Suprapubic skin (tissue), 4 donors: Measurements from ENCODE around the gene COL7A1. TPM values are rescaled to one million over a fixed set of nuclear protein-coding genes. Genes with fewer than 3 reads are reported as not detected.

Experiments
- DNase-seq, 2 donors: peaks; one replicate each; pipeline ENCODE4 v3.0.0-alpha.2; 2019; ENCODE audit warnings: low spot score in 2 of 2
- H3K27ac ChIP-seq: fragments of 200-600 bp; sonication (generic); one replicate; pipeline ENCODE4 v1.5.1; 2019
- H3K27me3 ChIP-seq: fragments of 200-600 bp; sonication (generic); one replicate; pipeline ENCODE4 v1.5.1; 2019
- H3K36me3 ChIP-seq: fragments of 200-600 bp; sonication (generic); one replicate; pipeline ENCODE4 v1.5.1; 2019
- H3K4me1 ChIP-seq: fragments of 200-600 bp; sonication (generic); one replicate; pipeline ENCODE4 v1.5.1; 2019
- H3K4me3 ChIP-seq: fragments of 200-600 bp; sonication (generic); one replicate; pipeline ENCODE4 v1.5.1; 2019; ENCODE audit warnings: mild to moderate bottlenecking
- H3K9me3 ChIP-seq: fragments of 200-600 bp; sonication (generic); one replicate; pipeline ENCODE4 v1.5.1; 2019
- EP300 ChIP-seq: sonication (generic); formaldehyde crosslinking; IDR thresholded peaks from one replicate; pipeline ENCODE4 v1.6.1; 2017; ENCODE audit warnings: antibody characterized with exemption
- POLR2A ChIP-seq, 2 donors: fragments of 450-650 bp; IDR thresholded peaks; one replicate each; pipeline ENCODE4 v1.6.1; 2017; ENCODE audit warnings: antibody characterized with exemption in 2 of 2, mild to moderate bottlenecking in 2 of 2, moderate library complexity in 2 of 2
- POLR2AphosphoS5 ChIP-seq, 3 donors: sonication (generic); formaldehyde crosslinking; IDR thresholded peaks; one replicate each; pipeline ENCODE4 v1.6.1; 2017; ENCODE audit warnings: antibody characterized with exemption in 3 of 3
- WGBS: methylation state at CpG from one replicate; pipeline ENCODE4 v1.1.5; 2018; 5-methylcytosine and 5-hydroxymethylcytosine counted together
- total RNA-seq, 4 donors: library from RNA; depleted of rRNA; stranded (reverse); fragments of >200 nt; gene quantifications; one replicate each; pipeline ENCODE4 v1.1.0, GENCODE V29; 2016
- TF ChIP-seq, protein P1 (sequence below), 2 donors: fragments of 200-600 bp in 1 of 2; fragments of 450-650 bp in 1 of 2; sonication (generic) in 1 of 2; IDR thresholded peaks; one replicate each; pipeline ENCODE4 v1.5.1; 2016 to 2019; ENCODE audit warnings: antibody characterized with exemption in 2 of 2, mild to moderate bottlenecking in 1 of 2, moderate library complexity in 1 of 2

The COL7A1 gene
- total RNA-seq, 4 donors from 2014 or later: 287 to 596 (median 348) TPM

- Histone ChIP-seq H3K27ac (no peak overlapping the region), H3K36me3 (peaks cover 5% of the 10 kb centered on the region), H3K4me3 (no peak overlapping the region), H3K27me3 (no peaks in the 10 kb centered on the region), H3K4me1 (no peaks in the 10 kb centered on the region), H3K9me3 (no peaks in the 10 kb centered on the region)
- TF ChIP-seq POLR2A (IDR thresholded peaks at IDR 0.05) (no peak), POLR2AphosphoS5 (IDR thresholded peaks at IDR 0.05) (no peak), EP300 (no peak)
- TF ChIP-seq, protein P1, sequence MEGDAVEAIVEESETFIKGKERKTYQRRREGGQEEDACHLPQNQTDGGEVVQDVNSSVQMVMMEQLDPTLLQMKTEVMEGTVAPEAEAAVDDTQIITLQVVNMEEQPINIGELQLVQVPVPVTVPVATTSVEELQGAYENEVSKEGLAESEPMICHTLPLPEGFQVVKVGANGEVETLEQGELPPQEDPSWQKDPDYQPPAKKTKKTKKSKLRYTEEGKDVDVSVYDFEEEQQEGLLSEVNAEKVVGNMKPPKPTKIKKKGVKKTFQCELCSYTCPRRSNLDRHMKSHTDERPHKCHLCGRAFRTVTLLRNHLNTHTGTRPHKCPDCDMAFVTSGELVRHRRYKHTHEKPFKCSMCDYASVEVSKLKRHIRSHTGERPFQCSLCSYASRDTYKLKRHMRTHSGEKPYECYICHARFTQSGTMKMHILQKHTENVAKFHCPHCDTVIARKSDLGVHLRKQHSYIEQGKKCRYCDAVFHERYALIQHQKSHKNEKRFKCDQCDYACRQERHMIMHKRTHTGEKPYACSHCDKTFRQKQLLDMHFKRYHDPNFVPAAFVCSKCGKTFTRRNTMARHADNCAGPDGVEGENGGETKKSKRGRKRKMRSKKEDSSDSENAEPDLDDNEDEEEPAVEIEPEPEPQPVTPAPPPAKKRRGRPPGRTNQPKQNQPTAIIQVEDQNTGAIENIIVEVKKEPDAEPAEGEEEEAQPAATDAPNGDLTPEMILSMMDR (IDR thresholded peaks at IDR 0.05): no peak
- no peak for DNase-seq
- 87% methylated on average over 3 of the region's 3 CpGs for WGBS
Measured at GRCh38 chr3:48528754-48529153, 66.4 kb downstream of the COL7A1 start.

DNA sequence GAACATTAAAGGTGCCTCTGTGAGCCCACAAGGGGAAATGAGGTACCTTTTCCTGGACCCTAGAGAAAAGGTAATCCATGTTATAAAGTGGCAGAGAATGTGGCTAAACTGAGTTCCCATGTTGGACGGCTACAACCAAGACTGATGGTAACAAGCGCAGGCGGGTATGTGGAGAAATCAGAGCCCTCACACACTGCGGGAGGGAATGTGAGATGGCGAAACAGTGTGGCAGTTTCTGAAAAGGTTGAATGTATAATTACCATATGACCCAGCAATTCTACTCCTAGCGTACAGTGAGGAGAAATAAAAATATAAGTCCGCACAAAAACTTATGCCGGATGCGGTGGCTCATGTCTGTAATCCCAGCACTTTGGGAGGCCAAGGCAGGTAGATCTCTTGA, 67.1 kb downstream of the COL7A1 start:
- WGBS: 96% methylated on average over 9 of the region's 9 CpGs
- Histone ChIP-seq H3K27ac (no peak overlapping the region), H3K27me3 (no peaks in the 10 kb centered on the region), H3K4me3 (no peak overlapping the region), H3K36me3 (peaks cover 5% of the 10 kb centered on the region), H3K9me3 (no peaks in the 10 kb centered on the region), H3K4me1 (no peaks in the 10 kb centered on the region)
- no peak for DNase-seq
- TF ChIP-seq POLR2AphosphoS5 (IDR thresholded peaks at IDR 0.05): no peak
- TF ChIP-seq, protein P1 (IDR thresholded peaks at IDR 0.05): no peak
- TF ChIP-seq POLR2A (IDR thresholded peaks at IDR 0.05): no peak
- TF ChIP-seq EP300: no peak

DNA sequence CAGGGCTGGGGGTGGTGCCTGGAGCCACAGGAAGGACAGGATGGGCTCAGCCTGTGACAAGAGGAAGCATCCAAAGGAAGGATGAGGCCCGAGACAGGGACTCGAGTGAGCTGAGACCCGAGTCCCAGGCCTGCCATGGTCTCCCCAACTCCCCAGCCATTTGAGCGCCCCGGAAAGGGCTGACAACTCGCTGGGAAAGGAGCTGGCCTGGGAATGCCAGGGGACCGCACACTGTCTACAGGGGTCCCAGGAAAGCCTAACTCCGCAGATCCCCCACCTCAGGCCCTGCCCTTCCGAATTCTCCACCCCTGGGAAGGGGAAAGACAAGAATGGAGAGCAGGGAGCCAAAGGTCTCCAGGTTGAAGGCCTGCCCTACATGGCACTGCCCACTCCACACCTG, 70.2 kb downstream of the COL7A1 start:
- 79% methylated on average over 5 of the region's 9 CpGs for WGBS
- Histone ChIP-seq H3K4me1 (no peaks in the 10 kb centered on the region), H3K9me3 (no peaks in the 10 kb centered on the region), H3K4me3 (no peak overlapping the region), H3K27ac (no peak overlapping the region), H3K27me3 (no peaks in the 10 kb centered on the region), H3K36me3 (peaks cover 5% of the 10 kb centered on the region)
- TF ChIP-seq EP300: no peak
- no peak for TF ChIP-seq POLR2A (IDR thresholded peaks at IDR 0.05)
- TF ChIP-seq, protein P1 (IDR thresholded peaks at IDR 0.05): no peak
- TF ChIP-seq POLR2AphosphoS5 (IDR thresholded peaks at IDR 0.05): no peak
- no peak for DNase-seq

DNA sequence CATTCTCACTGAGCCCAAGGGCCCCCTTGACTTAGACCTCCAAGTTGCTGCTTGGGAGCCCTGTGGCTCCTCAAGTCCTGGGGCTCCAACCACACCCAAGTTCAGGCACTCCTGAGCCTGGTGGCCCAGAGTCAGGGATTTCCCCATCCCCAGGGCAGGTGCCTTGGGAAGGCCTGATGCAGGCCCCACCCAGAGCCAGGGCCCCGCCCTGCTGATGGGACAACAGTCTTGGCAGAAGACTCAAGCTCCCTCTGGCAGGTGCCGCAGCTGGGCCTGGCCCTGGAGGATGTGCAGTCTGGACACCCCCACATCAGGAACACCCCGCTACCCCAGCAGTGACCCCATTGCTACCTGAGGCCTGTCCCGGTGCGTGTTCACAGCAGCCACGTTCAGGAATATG, 73.5 kb downstream of the COL7A1 start:
- peaks cover 9% of the 10 kb centered on the region for H3K36me3 ChIP-seq
- H3K4me1 ChIP-seq: peaks cover 1% of the 10 kb centered on the region
- no peaks in the 10 kb centered on the region for H3K9me3 ChIP-seq
- TF ChIP-seq, protein P1 (IDR thresholded peaks at IDR 0.05): no peak
- 100% methylated on average over 2 of the region's 6 CpGs for WGBS
- no peak overlapping the region for H3K27ac ChIP-seq
- H3K4me3 ChIP-seq: no peak overlapping the region
- DNase-seq: no peak
- no peaks in the 10 kb centered on the region for H3K27me3 ChIP-seq

DNA sequence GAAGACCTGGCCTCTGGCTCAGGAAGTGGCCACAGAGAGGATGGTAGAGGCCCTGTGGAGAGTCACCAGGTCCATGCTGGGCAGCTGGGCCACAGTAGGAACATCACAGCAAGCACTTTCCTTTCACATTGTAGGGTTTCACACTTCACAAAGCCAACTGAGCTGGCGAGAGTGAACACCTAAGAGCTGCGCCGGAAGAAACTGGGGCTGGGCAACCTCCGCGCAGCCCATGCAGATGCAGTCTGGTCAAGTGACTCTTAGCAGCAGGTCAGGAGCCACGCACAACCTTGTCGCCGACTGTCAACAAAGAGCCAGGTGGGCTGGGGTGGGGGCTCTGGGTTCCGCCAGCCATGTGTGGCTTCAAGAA, 75.9 kb downstream of the COL7A1 start:
- Histone ChIP-seq H3K4me1 (peaks cover 5% of the 10 kb centered on the region), H3K9me3 (no peaks in the 10 kb centered on the region), H3K27ac (no peak overlapping the region), H3K36me3 (peaks cover 4% of the 10 kb centered on the region), H3K27me3 (no peaks in the 10 kb centered on the region), H3K4me3 (no peak overlapping the region)
- TF ChIP-seq, protein P1 (IDR thresholded peaks at IDR 0.05): no peak
- TF ChIP-seq POLR2AphosphoS5 (IDR thresholded peaks at IDR 0.05): no peak
- TF ChIP-seq POLR2A (IDR thresholded peaks at IDR 0.05): no peak
- no peak for TF ChIP-seq EP300
- no peak for DNase-seq
- 98% methylated on average over 9 of the region's 9 CpGs for WGBS
